Type B pancreatic cell (in vitro differentiated cells): ENCODE results near the gene TBC1D3I. TPM values are rescaled to one million over a fixed set of nuclear protein-coding genes. Genes with fewer than 3 reads are reported as not detected.
A peak's percentile ranks its signal among the peaks of the same experiment; 100 is the strongest.
"Not testable (repeated sequence)": the region's sequence is repeated elsewhere in the genome, so short reads cannot be mapped to it uniquely, and the experiment has no call there.

ENCODE experiments used
- DNase-seq: peaks from one replicate; pipeline ENCODE4 v3.0.0; 2021; ENCODE audit warnings: mixed read lengths; ENCODE audit not compliant: unreplicated experiment; ENCODE audit errors: extremely low spot score
- H3K27ac Mint-ChIP-seq: 2 replicates; pipeline ENCODE4 v1.8.0; 2021; ENCODE audit warnings: mild to moderate bottlenecking, mixed read lengths
- H3K27me3 Mint-ChIP-seq: 2 replicates; pipeline ENCODE4 v1.8.0; 2021; ENCODE audit warnings: mixed read lengths
- H3K36me3 Mint-ChIP-seq: 2 replicates; pipeline ENCODE4 v1.8.0; 2021; ENCODE audit warnings: mixed read lengths
- H3K4me1 Mint-ChIP-seq: one replicate; pipeline ENCODE4 v1.8.0; 2021; ENCODE audit warnings: mixed read lengths; ENCODE audit not compliant: unreplicated experiment
- H3K4me3 Mint-ChIP-seq: 2 replicates; pipeline ENCODE4 v1.8.0; 2021; ENCODE audit warnings: mild to moderate bottlenecking, mixed read lengths
- H3K9me3 Mint-ChIP-seq: 2 replicates; pipeline ENCODE4 v1.8.0; 2021; ENCODE audit warnings: mixed read lengths
- CTCF ChIP-seq: fragments of 200-600 bp; sonication (generic); conservative IDR thresholded peaks from 2 replicates; pipeline ENCODE4 v1.5.0; 2021; ENCODE audit warnings: antibody characterized with exemption, mild to moderate bottlenecking
- long read RNA-seq: library from polyadenylated mRNA; unstranded; transcript quantifications from one replicate; pipeline ENCODE4 v2.0.0, GENCODE V29; 2020
- total RNA-seq: library from RNA; stranded (reverse); gene quantifications from 2 replicates; pipeline ENCODE4 v1.2.1, GENCODE V29; 2021; ENCODE audit warnings: low replicate concordance

The TBC1D3I gene
- 0.24 TPM in 2 replicates for total RNA-seq
- long read RNA-seq, result 0 reads

DNA sequence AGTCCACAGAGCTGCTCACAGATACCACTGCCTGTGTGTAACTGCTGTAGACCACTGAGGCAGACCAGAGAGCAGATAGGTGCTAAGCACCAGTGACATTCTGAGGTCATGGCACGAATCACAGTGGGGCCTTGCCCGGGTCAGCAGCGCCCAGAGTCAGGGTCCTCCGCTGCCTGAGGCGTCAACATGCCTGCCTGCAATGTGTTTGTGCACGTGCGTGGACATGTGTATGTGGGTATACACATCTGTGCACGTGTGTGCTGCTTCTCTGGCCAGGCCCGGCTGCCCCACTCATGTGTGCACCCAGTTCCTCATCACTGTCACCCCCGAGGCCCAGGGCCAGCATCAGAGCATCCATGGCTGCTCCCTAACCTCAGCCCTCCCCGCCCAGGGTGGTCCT is at the start of gene TBC1D3I:
Gene TBC1D3I (minus strand): TSS at position 101 of the 400 bp plus-strand sequence. CDS start 1,585 bp downstream, outside the sequence.
- not testable (repeated sequence) for H3K9me3 Mint-ChIP-seq, H3K27me3 Mint-ChIP-seq, H3K4me1 Mint-ChIP-seq, H3K36me3 Mint-ChIP-seq, DNase-seq, H3K27ac Mint-ChIP-seq, H3K4me3 Mint-ChIP-seq

- not testable (repeated sequence) for H3K4me1 Mint-ChIP-seq, H3K36me3 Mint-ChIP-seq, H3K27ac Mint-ChIP-seq, H3K4me3 Mint-ChIP-seq, DNase-seq, H3K27me3 Mint-ChIP-seq, H3K9me3 Mint-ChIP-seq
These were observed 30.8 kb upstream of the TBC1D3I start for GRCh38 chr17:36295161-36295560.

GRCh38 chr17:36289965-36290612 is 25.7 kb upstream of the TBC1D3I start:
- H3K9me3 Mint-ChIP-seq, H3K27me3 Mint-ChIP-seq, H3K4me1 Mint-ChIP-seq, H3K36me3 Mint-ChIP-seq, H3K27ac Mint-ChIP-seq, DNase-seq, H3K4me3 Mint-ChIP-seq: not testable (repeated sequence)

GRCh38 chr17:36284219-36284618 is 19.8 kb upstream of the TBC1D3I start:
- not testable (repeated sequence) for H3K27ac Mint-ChIP-seq, H3K36me3 Mint-ChIP-seq, DNase-seq, H3K27me3 Mint-ChIP-seq, H3K4me3 Mint-ChIP-seq, H3K9me3 Mint-ChIP-seq, H3K4me1 Mint-ChIP-seq

- not testable (repeated sequence) for H3K27ac Mint-ChIP-seq, H3K9me3 Mint-ChIP-seq, H3K4me1 Mint-ChIP-seq, H3K4me3 Mint-ChIP-seq, H3K27me3 Mint-ChIP-seq, DNase-seq, H3K36me3 Mint-ChIP-seq
These were observed 18.9 kb upstream of the TBC1D3I start for GRCh38 chr17:36283256-36283655.

GRCh38 chr17:36242046-36242445 is 22.3 kb downstream of the TBC1D3I start:
- H3K27me3 Mint-ChIP-seq, H3K4me3 Mint-ChIP-seq, H3K27ac Mint-ChIP-seq, H3K36me3 Mint-ChIP-seq, H3K4me1 Mint-ChIP-seq, H3K9me3 Mint-ChIP-seq, DNase-seq: not testable (repeated sequence)

DNA sequence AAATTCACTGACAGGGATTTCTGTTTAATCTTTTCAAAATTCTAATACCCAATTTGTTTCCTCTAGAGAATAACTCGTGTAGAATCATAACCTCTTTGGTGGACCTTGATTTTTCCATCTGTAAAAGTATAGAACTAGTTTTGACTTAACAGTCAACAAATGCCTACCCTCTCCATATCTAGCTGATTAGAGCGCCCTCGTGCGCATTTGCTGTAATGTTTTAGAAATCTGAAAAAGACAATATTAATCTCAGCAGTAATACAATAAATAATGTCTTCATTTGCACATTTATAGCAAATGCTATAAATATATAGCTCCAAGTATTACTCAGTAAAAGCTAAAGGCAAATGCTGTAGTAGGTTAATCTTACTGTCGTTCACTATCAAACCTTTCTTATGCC is 34.7 kb downstream of the TBC1D3I start:
- peak; percentile 53 for TF ChIP-seq CTCF
- not testable (repeated sequence) for H3K9me3 Mint-ChIP-seq, H3K4me1 Mint-ChIP-seq, H3K4me3 Mint-ChIP-seq, H3K27ac Mint-ChIP-seq, H3K27me3 Mint-ChIP-seq, H3K36me3 Mint-ChIP-seq
- peak; percentile 29 for DNase-seq

- not testable (repeated sequence) for H3K9me3 Mint-ChIP-seq, H3K27ac Mint-ChIP-seq, H3K4me1 Mint-ChIP-seq, H3K36me3 Mint-ChIP-seq, H3K4me3 Mint-ChIP-seq
- peak; percentile 27 for DNase-seq
- peaks cover 10% of the 10 kb centered on the region for H3K27me3 Mint-ChIP-seq
These were observed 41.4 kb downstream of the TBC1D3I start for GRCh38 chr17:36222967-36223366.

- not testable (repeated sequence) for H3K4me3 Mint-ChIP-seq, H3K4me1 Mint-ChIP-seq, H3K27ac Mint-ChIP-seq, H3K36me3 Mint-ChIP-seq
- DNase-seq, result peak; percentile 27
- peaks cover 11% of the 10 kb centered on the region for H3K9me3 Mint-ChIP-seq
- H3K27me3 Mint-ChIP-seq, result peaks cover 14% of the 10 kb centered on the region
These were observed 42.7 kb downstream of the TBC1D3I start for GRCh38 chr17:36221581-36222100.

DNA sequence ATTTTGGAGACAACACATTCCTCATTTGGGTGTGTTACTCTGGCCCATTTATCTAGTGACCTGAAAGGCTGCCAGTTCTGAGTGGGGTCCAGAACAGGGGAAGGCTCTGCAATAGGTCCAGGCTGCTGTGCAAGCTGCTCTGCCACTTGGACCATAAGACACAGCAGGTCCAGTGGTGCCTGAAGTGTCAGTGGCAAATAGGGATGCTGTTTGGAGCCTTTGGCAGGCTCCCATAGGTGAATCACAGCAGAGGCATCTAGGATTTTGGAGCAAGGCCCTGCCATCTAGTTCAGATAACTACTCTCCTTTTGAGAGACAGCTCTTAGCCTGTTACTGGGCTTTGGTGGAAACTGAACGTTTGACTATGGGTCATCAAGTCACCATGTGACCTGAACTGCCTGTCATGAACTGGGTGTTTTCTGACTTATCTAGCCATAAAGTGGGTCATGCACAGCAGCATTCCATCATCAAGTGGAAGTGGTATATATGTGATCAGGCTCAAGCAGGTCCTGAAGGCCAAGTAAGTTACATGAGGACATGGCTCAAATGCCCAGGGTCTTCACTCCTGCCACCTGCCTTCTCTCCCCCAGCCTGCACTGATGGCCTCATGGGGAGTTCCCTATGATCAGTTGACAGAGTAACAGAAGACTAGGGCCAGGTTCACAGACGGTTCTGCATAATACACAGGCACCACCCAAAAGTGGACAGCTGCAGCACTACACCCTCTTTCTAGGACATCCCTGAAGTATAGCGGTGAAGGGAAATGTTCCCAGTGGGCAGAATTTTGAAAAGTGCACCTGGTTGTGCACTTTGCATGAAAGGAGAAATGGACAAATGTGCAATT is 43.4 kb downstream of the TBC1D3I start:
- peak; percentile 36 for DNase-seq
- Mint-ChIP-seq H3K27me3 (peaks cover 19% of the 10 kb centered on the region), H3K9me3 (peaks cover 11% of the 10 kb centered on the region)
- H3K27ac Mint-ChIP-seq, H3K4me3 Mint-ChIP-seq, H3K36me3 Mint-ChIP-seq, H3K4me1 Mint-ChIP-seq: not testable (repeated sequence)

- H3K36me3 Mint-ChIP-seq, H3K27ac Mint-ChIP-seq, H3K4me1 Mint-ChIP-seq, H3K4me3 Mint-ChIP-seq: not testable (repeated sequence)
- Mint-ChIP-seq H3K9me3 (peaks cover 11% of the 10 kb centered on the region), H3K27me3 (peaks cover 24% of the 10 kb centered on the region)
- peak; percentile 31 for DNase-seq
These were observed 44.8 kb downstream of the TBC1D3I start for GRCh38 chr17:36219556-36219955.

DNA sequence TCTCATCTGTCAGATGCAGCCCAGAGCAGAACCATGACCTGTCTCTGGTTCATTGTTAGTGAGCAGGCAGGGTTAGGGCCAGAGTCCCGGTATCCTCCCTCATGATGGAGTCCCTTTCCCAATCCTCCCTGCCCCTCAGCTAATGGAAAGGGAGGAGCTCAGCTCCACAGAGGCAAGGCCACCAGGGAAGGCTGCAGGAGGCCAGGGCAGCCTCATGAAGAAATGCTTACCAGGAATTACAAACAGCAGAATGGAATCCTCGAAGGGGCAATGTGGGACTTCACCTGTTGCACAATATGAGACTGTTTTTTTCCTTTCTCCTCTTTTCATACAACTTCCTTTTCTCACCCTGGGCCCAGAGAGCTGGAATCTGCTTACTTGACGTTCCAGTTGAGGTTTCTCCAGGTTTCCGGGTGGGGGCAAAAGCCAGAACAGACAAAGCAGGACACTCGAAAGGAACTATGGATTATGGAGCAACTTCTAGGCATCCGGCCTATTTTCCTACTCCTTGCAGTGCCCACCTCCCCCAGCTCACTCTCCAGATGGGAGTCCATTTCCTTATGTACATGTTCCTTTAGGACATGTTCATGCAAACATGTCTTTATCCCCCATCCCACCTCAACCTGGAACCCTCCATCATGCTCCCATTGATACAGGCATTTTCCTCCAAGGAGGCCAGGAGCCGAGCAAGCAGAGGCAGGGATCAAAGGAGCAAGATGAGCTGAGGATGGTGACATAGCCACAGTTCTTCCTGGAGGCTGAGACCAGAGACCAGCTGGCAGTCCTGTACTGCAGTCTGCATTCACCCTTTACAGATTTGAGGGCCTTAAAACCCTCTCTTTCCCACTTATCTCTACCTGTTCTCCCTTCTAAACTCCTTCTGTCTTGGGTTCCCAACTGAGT is 48.7 kb downstream of the TBC1D3I start:
- Mint-ChIP-seq H3K9me3 (peaks cover 11% of the 10 kb centered on the region), H3K27me3 (peaks cover 41% of the 10 kb centered on the region)
- not testable (repeated sequence) for H3K4me1 Mint-ChIP-seq, H3K36me3 Mint-ChIP-seq, DNase-seq, H3K27ac Mint-ChIP-seq, H3K4me3 Mint-ChIP-seq
